Stimulated activated CD8-positive, alpha-beta memory T cell treated with anti-CD3 and anti-CD28 coated beads, Interleukin-4, amount 100 ng/mL, for 24 hours (primary cell): ENCODE measurements around the gene SCO2.

Experiments
- DNase-seq: peaks from one replicate; pipeline ENCODE4 v3.0.0-alpha.2; 2020; ENCODE audit warnings: low read depth

Gene SCO2, protein sequence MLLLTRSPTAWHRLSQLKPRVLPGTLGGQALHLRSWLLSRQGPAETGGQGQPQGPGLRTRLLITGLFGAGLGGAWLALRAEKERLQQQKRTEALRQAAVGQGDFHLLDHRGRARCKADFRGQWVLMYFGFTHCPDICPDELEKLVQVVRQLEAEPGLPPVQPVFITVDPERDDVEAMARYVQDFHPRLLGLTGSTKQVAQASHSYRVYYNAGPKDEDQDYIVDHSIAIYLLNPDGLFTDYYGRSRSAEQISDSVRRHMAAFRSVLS

DNA sequence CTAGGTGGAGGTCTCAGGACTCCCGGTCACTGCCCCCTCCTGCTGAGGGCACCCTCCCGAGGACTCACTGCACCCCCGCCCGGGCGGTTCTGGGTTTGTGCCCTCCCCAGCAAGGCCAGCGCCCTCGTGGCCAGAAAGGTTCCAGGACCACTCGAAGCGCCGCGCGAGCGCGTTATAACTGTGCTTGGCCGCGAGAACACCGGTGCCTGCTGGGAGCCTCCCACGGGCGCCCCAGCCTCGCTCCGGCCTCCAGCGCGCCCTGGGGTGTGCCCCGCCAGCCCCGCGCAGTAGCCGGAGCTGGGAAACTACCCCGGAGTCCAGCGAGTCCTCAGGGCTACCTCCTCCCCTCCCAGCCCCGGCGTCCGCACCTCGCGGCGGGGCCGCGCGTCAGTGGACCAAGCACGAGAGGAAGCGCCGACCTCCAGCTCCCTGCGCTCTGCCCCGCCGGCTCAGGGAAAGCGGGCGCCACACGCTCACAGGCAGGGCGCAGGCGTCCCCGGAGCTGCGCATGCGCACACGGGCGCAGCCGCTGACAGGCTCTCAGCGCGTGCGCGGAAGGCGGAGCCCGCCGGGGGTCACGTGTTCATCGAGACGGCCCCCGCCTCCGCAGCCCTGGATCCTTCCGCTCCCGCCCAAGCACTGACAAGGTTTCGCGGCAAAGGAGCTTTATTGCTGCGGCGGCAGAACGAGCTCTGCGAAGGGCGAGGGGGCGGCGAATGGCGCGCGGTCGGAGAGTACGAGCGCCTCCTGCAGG, at the start of gene SCO2:
TSS of gene SCO2 (minus strand) at position 495 of the 754 bp plus-strand sequence. CDS start 1,187 bp downstream, outside the sequence.
- peak; percentile 97 for DNase-seq

GRCh38 chr22:50574383-50574755, 49.0 kb upstream of the SCO2 start:
- DNase-seq, result no peak

GRCh38 chr22:50573491-50574382, 48.3 kb upstream of the SCO2 start:
- no peak for DNase-seq

GRCh38 chr22:50572965-50573364, 47.6 kb upstream of the SCO2 start:
- no peak for DNase-seq

- no peak for DNase-seq
These were observed 46.1 kb upstream of the SCO2 start for GRCh38 chr22:50571264-50572175.

DNA sequence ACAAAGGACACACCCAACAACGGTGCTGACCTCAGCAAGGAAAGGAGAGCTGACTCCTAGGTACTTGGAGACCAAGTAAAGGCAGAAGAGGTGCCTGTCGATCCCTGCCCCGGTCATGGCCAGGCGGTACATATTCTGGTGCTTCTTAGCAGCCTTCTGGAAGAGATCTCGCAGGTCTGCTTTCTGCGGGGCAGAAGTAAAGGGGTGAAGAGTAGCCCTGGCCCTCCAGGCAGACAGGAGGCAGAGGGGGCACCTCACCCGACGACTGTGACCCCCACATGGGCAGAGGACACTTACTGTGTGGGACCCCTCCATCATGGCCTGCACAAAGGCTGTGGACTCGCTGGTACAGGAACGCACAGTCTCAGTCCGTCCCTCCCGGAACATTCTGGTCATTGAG, 45.5 kb upstream of the SCO2 start:
- no peak for DNase-seq

GRCh38 chr22:50569896-50570535, 44.6 kb upstream of the SCO2 start:
- no peak for DNase-seq

GRCh38 chr22:50569041-50569459, 43.7 kb upstream of the SCO2 start:
- no peak for DNase-seq

- no peak for DNase-seq
These were observed 43.2 kb upstream of the SCO2 start for GRCh38 chr22:50568626-50569025.

- no peak for DNase-seq
These were observed 42.4 kb upstream of the SCO2 start for GRCh38 chr22:50567721-50568252.

DNA sequence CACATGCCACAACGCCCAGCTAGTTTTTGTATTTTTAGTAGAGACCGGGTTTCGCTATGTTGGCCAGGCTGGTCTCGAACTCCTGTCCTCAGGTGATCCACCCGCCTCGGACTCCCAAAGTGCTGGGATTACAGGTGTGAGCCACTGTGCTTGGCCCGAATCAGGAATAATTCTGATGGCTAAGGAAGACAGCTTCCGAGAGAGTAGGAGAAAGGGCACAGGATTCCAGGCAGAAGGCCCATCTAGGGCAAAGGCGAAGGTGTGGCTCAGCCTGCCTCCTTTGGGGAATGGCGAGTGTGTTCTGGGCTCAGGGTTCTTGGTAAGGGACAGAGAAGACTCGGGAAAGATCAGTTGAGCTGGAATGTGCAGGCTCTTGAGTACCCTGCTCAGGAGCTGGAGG, 38.9 kb upstream of the SCO2 start:
- no peak for DNase-seq

DNA sequence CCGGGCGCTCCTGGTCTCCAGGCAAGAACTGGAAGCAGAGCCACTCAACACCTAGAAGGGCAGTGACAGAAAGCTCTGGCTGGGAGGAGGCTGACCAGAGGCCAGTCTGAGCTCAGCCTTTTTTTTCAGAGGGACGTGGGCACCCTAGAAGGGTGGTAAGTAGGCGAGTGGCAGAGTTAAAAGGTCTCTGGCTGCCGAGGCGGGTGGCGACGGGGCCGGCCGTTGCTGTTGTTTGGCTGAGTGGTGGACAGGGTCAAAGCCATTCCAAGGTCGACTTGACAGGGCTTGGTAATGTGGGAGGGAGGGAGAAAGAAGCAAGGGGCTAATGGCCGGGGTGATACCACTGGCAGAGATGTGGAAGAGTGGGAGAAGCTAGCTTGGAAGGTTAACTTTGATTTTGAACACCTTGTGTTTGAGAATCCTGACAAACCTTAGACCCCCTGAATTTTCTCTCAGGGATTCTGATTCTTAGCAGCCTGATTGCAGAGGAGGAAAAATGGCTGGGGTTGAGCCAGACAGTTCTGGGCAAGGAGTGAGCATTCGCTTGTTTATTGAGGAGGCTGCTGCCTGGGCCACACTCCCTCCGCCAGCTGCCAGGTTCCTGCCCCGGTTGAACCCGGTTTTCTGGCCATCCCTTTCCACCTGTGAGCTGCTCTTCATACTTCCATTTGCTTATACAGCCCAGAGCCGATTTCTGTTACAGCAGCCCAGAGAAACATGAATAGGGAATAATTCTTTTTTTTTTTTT, 38.2 kb upstream of the SCO2 start:
- DNase-seq, result no peak

GRCh38 chr22:50562523-50563412, 37.4 kb upstream of the SCO2 start, which contains the start of gene SYCE3:
Gene SYCE3 (minus strand): TSS chr22:50562919. CDS start chr22:50556405, 6,514 bp downstream.
- DNase-seq, result peak; percentile 95

GRCh38 chr22:50561401-50562358, 36.3 kb upstream of the SCO2 start:
- no peak for DNase-seq

DNA sequence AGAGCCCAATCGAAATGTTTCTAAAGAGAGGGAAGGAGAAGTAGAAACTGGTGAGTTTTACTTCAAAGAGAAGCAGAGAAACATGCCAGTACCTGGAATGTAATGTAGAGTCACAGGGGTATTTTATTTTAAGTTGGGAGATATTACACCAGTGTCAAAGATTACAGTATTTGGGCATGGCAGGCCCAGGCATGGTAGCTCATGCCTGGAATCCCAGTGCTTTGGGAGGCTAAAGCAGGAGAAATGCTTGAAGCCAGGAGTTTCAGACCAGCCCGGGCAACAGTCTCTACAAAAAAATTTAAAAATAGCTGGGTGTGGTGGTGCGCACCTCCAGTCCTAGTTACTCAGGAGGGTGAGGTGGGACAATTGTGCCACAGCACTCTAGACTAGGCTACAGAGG, 34.6 kb upstream of the SCO2 start:
- DNase-seq, result no peak

DNA sequence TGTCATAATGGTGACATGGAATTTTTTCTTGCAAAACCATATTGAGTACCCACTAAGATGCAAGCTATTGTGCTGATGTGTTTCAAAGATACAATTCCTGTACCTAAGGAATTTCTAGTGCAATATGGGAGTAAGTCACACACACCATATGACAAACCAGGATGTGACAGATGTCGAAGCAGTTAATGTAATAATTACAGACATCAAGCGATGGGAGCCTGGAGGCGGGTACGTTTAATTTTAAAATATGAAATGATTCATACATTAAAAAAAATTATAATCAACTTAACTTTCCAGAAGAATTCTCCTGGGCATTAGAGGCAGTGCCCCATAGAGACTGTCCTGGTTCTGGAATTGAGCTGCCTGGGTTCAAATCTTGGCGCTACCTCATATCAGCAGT, 31.3 kb upstream of the SCO2 start:
- DNase-seq, result no peak

- no peak for DNase-seq
These were observed 27.9 kb upstream of the SCO2 start for GRCh38 chr22:50553310-50553709.
